SK-N-SH (cell line): ENCODE results near the gene KIRREL2. TPM values are rescaled to one million over a fixed set of nuclear protein-coding genes. Genes with fewer than 3 reads are reported as not detected.

Experiments
- CTCF ChIA-PET: fragments of 300-600, 350-600 bp; formaldehyde crosslinking; extraction: SDS; loops from one replicate; lab custom pipeline; 2021; lab: Yijun Ruan, JAX
- POLR2A ChIA-PET: fragments of 350-600 bp; sonication (Branson Sonifier 250); formaldehyde crosslinking; extraction: SDS; loops from one replicate; lab custom pipeline; 2020; ENCODE audit warnings: antibody characterized with exemption, inconsistent platforms; lab: Yijun Ruan, JAX
- DNase-seq: peaks from one replicate; pipeline ENCODE4 v3.0.0; 2012
- H2AFZ ChIP-seq: fragments of 200-600 bp; sonication (generic); 2 replicates; pipeline ENCODE4 v1.8.1; 2016; ENCODE audit warnings: antibody characterized with exemption, mild to moderate bottlenecking, low read depth
- H3F3A ChIP-seq: fragments of 200-600 bp; sonication (generic); replicated peaks from 2 replicates; pipeline ENCODE3; 2016; ENCODE audit warnings: antibody characterized with exemption, mild to moderate bottlenecking; ENCODE audit not compliant: insufficient read depth
- H3K27ac ChIP-seq, 2 experiments: fragments of 200-500 bp in 1 of 2; fragments of 200-600 bp in 1 of 2; sonication (Bioruptor generic) in 1 of 2; sonication (generic), shearing (Covaris generic) in 1 of 2; 2 replicates each; pipeline versions ENCODE4 v1.5.1 to v1.6.1; 2014 to 2016; ENCODE audit warnings: low read depth in 2 of 2, inconsistent platforms in 1 of 2, low read length in 1 of 2, mild to moderate bottlenecking in 1 of 2, mixed read lengths in 1 of 2
- H3K27me3 ChIP-seq: fragments of 200-600 bp; sonication (generic), shearing (Covaris generic); 2 replicates; pipeline ENCODE4 v1.6.1; 2016; ENCODE audit warnings: mixed run types; ENCODE audit not compliant: insufficient read depth
- H3K36me3 ChIP-seq, 2 experiments: fragments of 200-500 bp in 1 of 2; fragments of 200-600 bp in 1 of 2; sonication (Bioruptor generic) in 1 of 2; sonication (generic) in 1 of 2; replicated peaks in 1 of 2; 2 replicates each; pipeline versions ENCODE3 to v1.5.1; 2014 to 2016; ENCODE audit warnings: low read length in 1 of 2, mild to moderate bottlenecking in 1 of 2; ENCODE audit not compliant: insufficient read depth in 2 of 2, control insufficient read depth in 1 of 2
- H3K4me1 ChIP-seq, 2 experiments: fragments of 200-500 bp in 1 of 2; fragments of 200-600 bp in 1 of 2; sonication (Bioruptor generic) in 1 of 2; sonication (generic), shearing (Covaris generic) in 1 of 2; 2 replicates each; pipeline versions ENCODE4 v1.5.1 to v1.6.1; 2014 to 2016; ENCODE audit warnings: low read depth in 1 of 2, low read length in 1 of 2, mixed run types in 1 of 2; ENCODE audit not compliant: insufficient read depth in 2 of 2, control insufficient read depth in 1 of 2
- H3K4me2 ChIP-seq: fragments of 200-600 bp; sonication (generic), shearing (Covaris generic); 2 replicates; pipeline ENCODE4 v1.6.1; 2017; ENCODE audit warnings: mixed run types
- H3K4me3 ChIP-seq, 2 experiments: fragments of 200-500 bp in 1 of 2; fragments of 200-600 bp in 1 of 2; sonication (Bioruptor generic) in 1 of 2; sonication (generic), shearing (Covaris generic) in 1 of 2; 2 replicates each; pipeline versions ENCODE4 v1.5.1 to v1.8.1; 2014 to 2016; ENCODE audit warnings: low read depth in 2 of 2, inconsistent platforms in 1 of 2, low read length in 1 of 2, mild to moderate bottlenecking in 1 of 2, mixed read lengths in 1 of 2, moderate library complexity in 1 of 2
- H3K79me2 ChIP-seq: fragments of 200-600 bp; sonication (generic); 2 replicates; pipeline ENCODE4 v1.8.1; 2017; ENCODE audit warnings: mild to moderate bottlenecking; ENCODE audit not compliant: insufficient read depth
- H3K9ac ChIP-seq: fragments of 200-600 bp; sonication (generic); 2 replicates; pipeline ENCODE4 v1.6.1; 2017; ENCODE audit warnings: mixed run types
- H3K9me2 ChIP-seq: fragments of 200-600 bp; sonication (generic); 2 replicates; pipeline ENCODE4 v1.6.1; 2017; ENCODE audit warnings: mixed run types
- H3K9me3 ChIP-seq: fragments of 200-600 bp; sonication (generic); 2 replicates; pipeline ENCODE4 v1.6.1; 2017; ENCODE audit warnings: mixed run types, mild to moderate bottlenecking, moderate library complexity
- H4K20me1 ChIP-seq: fragments of 200-600 bp; sonication (generic); 2 replicates; pipeline ENCODE4 v1.6.1; 2017; ENCODE audit warnings: mild to moderate bottlenecking, mixed run types; ENCODE audit not compliant: insufficient read depth
- EP300 ChIP-seq, 2 experiments: IDR thresholded peaks; 2 replicates each; pipeline versions ENCODE4 v1.4.0 to v1.6.1; 2012; ENCODE audit warnings: borderline replicate concordance in 1 of 2, low read depth in 1 of 2, low read length in 1 of 2
- FOSL2 ChIP-seq: IDR thresholded peaks from 2 replicates; pipeline ENCODE4 v1.4.0; 2012; ENCODE audit warnings: low read depth, mild to moderate bottlenecking, moderate library complexity, borderline replicate concordance
- FOXJ3 ChIP-seq: sonication (generic); formaldehyde crosslinking; IDR thresholded peaks from 2 replicates; pipeline ENCODE4 v1.5.1; 2020; ENCODE audit warnings: mild to moderate bottlenecking, missing genetic modification reagents
- GABPA ChIP-seq: IDR thresholded peaks from 2 replicates; pipeline ENCODE4 v1.4.0; 2012; ENCODE audit warnings: low read depth, mild to moderate bottlenecking
- JUND ChIP-seq: IDR thresholded peaks from 2 replicates; pipeline ENCODE4 v1.4.0; 2012
- MEF2A ChIP-seq: IDR thresholded peaks from 2 replicates; pipeline ENCODE4 v1.4.0; 2012; ENCODE audit warnings: low read depth, borderline replicate concordance
- MXI1 ChIP-seq: IDR thresholded peaks from 2 replicates; pipeline ENCODE4 v1.6.1; 2012; ENCODE audit warnings: mild to moderate bottlenecking, low read depth, low read length, improper control_type of control experiment
- NRF1 ChIP-seq: IDR thresholded peaks from 2 replicates; pipeline ENCODE4 v1.6.1; 2012; ENCODE audit warnings: low read depth, mild to moderate bottlenecking, low read length
- RCOR1 ChIP-seq: fragments of 150-350 bp; IDR thresholded peaks from 2 replicates; pipeline ENCODE4 v1.6.1; 2017; ENCODE audit warnings: antibody characterized with exemption, low read length
- TEAD4 ChIP-seq: IDR thresholded peaks from 2 replicates; pipeline ENCODE4 v1.4.0; 2012; ENCODE audit warnings: mild to moderate bottlenecking, borderline replicate concordance; ENCODE audit not compliant: insufficient read depth
- USF1 ChIP-seq: IDR thresholded peaks from 2 replicates; pipeline ENCODE4 v1.4.0; 2012; ENCODE audit warnings: low read depth, borderline replicate concordance
- ZBTB33 ChIP-seq: IDR thresholded peaks from 2 replicates; pipeline ENCODE4 v1.4.0; 2012; ENCODE audit warnings: low read depth, borderline replicate concordance
- WGBS: methylation state at CpG from one replicate; pipeline ENCODE4 v1.1.6; 2017; ENCODE audit warnings: low lambda C conversion rate; 5-methylcytosine and 5-hydroxymethylcytosine counted together
- polyA plus RNA-seq, 3 experiments: library from polyadenylated mRNA; depleted of rRNA; stranded (reverse); fragments of >200 nt; gene quantifications; 2 replicates each; pipeline ENCODE4 v1.2.3, GENCODE V29; 2012
- TF ChIP-seq, protein P1 (sequence below): fragments of 150-350 bp; IDR thresholded peaks from 2 replicates; pipeline ENCODE4 v1.6.1; 2016; ENCODE audit warnings: mild to moderate bottlenecking, low read depth, low read length
- TF ChIP-seq, protein P2 (sequence below): IDR thresholded peaks from 2 replicates; pipeline ENCODE4; 2012
- TF ChIP-seq, protein P3 (sequence below): IDR thresholded peaks from 2 replicates; pipeline ENCODE4 v1.6.1; 2012; ENCODE audit warnings: mild to moderate bottlenecking, low read depth, low read length, moderate library complexity

Gene KIRREL2
- polyA plus RNA-seq, 1 of the 3 experiments (the other 2 are of a cell fraction), result 0.21 TPM

- H2AFZ ChIP-seq, result no peak overlapping the region
- CTCF ChIA-PET, result no interaction called here
These were observed 14.6 kb upstream of the KIRREL2 start for GRCh38 chr19:35841961-35842595.

More at GRCh38 chr19:35841961-35842595, 14.6 kb upstream of the KIRREL2 start:
- POLR2A ChIA-PET, result no interaction called here
- Histone ChIP-seq H3K27ac (no peak overlapping the region), H4K20me1 (no peaks in the 10 kb centered on the region), H3K9ac (no peak overlapping the region), H3K36me3 (no peaks in the 10 kb centered on the region), H3K79me2 (no peaks in the 10 kb centered on the region), H3K4me2 (no peak overlapping the region), H3F3A (no peaks in the 10 kb centered on the region), H3K4me3 (no peak overlapping the region), H3K9me2 (no peaks in the 10 kb centered on the region), H3K4me1 (peaks cover 0 to 8% of the 10 kb centered on the region in 2 experiments; a peak in 1 of 4 replicates), H3K9me3 (no peaks in the 10 kb centered on the region), H3K27me3 (peaks cover 38% of the 10 kb centered on the region)
- TF ChIP-seq MXI1, result no peak
- TF ChIP-seq EP300 (IDR thresholded peaks at IDR 0.05; ENCODE audit: borderline replicate concordance in 1 of 2, low read depth in 1 of 2, low read length in 1 of 2), result no peak
- no peak for TF ChIP-seq RCOR1
- TF ChIP-seq USF1, result no peak
- TF ChIP-seq FOXJ3, result no peak
- TF ChIP-seq, protein P1, sequence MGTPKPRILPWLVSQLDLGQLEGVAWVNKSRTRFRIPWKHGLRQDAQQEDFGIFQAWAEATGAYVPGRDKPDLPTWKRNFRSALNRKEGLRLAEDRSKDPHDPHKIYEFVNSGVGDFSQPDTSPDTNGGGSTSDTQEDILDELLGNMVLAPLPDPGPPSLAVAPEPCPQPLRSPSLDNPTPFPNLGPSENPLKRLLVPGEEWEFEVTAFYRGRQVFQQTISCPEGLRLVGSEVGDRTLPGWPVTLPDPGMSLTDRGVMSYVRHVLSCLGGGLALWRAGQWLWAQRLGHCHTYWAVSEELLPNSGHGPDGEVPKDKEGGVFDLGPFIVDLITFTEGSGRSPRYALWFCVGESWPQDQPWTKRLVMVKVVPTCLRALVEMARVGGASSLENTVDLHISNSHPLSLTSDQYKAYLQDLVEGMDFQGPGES, result no peak
- TF ChIP-seq TEAD4, result no peak
- TF ChIP-seq FOSL2, result no peak
- TF ChIP-seq, protein P2, sequence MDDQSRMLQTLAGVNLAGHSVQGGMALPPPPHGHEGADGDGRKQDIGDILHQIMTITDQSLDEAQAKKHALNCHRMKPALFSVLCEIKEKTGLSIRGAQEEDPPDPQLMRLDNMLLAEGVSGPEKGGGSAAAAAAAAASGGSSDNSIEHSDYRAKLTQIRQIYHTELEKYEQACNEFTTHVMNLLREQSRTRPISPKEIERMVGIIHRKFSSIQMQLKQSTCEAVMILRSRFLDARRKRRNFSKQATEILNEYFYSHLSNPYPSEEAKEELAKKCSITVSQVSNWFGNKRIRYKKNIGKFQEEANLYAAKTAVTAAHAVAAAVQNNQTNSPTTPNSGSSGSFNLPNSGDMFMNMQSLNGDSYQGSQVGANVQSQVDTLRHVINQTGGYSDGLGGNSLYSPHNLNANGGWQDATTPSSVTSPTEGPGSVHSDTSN, result no peak
- no peak for TF ChIP-seq NRF1
- TF ChIP-seq JUND, result no peak
- no peak for TF ChIP-seq GABPA
- no peak for TF ChIP-seq MEF2A
- TF ChIP-seq, protein P3, sequence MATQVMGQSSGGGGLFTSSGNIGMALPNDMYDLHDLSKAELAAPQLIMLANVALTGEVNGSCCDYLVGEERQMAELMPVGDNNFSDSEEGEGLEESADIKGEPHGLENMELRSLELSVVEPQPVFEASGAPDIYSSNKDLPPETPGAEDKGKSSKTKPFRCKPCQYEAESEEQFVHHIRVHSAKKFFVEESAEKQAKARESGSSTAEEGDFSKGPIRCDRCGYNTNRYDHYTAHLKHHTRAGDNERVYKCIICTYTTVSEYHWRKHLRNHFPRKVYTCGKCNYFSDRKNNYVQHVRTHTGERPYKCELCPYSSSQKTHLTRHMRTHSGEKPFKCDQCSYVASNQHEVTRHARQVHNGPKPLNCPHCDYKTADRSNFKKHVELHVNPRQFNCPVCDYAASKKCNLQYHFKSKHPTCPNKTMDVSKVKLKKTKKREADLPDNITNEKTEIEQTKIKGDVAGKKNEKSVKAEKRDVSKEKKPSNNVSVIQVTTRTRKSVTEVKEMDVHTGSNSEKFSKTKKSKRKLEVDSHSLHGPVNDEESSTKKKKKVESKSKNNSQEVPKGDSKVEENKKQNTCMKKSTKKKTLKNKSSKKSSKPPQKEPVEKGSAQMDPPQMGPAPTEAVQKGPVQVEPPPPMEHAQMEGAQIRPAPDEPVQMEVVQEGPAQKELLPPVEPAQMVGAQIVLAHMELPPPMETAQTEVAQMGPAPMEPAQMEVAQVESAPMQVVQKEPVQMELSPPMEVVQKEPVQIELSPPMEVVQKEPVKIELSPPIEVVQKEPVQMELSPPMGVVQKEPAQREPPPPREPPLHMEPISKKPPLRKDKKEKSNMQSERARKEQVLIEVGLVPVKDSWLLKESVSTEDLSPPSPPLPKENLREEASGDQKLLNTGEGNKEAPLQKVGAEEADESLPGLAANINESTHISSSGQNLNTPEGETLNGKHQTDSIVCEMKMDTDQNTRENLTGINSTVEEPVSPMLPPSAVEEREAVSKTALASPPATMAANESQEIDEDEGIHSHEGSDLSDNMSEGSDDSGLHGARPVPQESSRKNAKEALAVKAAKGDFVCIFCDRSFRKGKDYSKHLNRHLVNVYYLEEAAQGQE, result no peak
- TF ChIP-seq ZBTB33, result no peak
- 43% methylated on average over 8 of the region's 13 CpGs for WGBS
- DNase-seq, result no peak
